HG02943 (cell line): Measurements from ENCODE around the gene TM9SF4.

Experiments
- ATAC-seq: cut with Tn5 transposase; IDR thresholded peaks from one replicate; pipeline ENCODE4 v1.9.1; 2021; ENCODE audit warnings: mild to moderate bottlenecking, low read depth, moderate library complexity; ENCODE audit not compliant: unreplicated experiment

Gene TM9SF4

GRCh38 chr20:32205110-32205842 is 95.8 kb downstream of the TM9SF4 start:
- no peak for ATAC-seq

- no peak for ATAC-seq
These were observed 96.6 kb downstream of the TM9SF4 start for GRCh38 chr20:32205843-32206759.

GRCh38 chr20:32206760-32207625 is 97.5 kb downstream of the TM9SF4 start:
- peak; percentile 11 for ATAC-seq

GRCh38 chr20:32207626-32208498 is 98.3 kb downstream of the TM9SF4 start, which contains the start of the genes PLAGL2 and POFUT1:
PLAGL2 (minus strand) TSS chr20:32207743; CDS start chr20:32202178, 5,565 bp downstream.
POFUT1 (plus strand) TSS chr20:32207880; CDS start chr20:32207942, 62 bp downstream.
- peak; percentile 78 for ATAC-seq

GRCh38 chr20:32208499-32209154 is 99.1 kb downstream of the TM9SF4 start:
- no peak for ATAC-seq

- no peak for ATAC-seq
These were observed 100.5 kb downstream of the TM9SF4 start for GRCh38 chr20:32209850-32210605.

- ATAC-seq: no peak
These were observed 104.4 kb downstream of the TM9SF4 start for GRCh38 chr20:32213870-32214269.

GRCh38 chr20:32215147-32215546 is 105.6 kb downstream of the TM9SF4 start:
- ATAC-seq: no peak

- ATAC-seq: no peak
These were observed 106.2 kb downstream of the TM9SF4 start for GRCh38 chr20:32215729-32216128.

- no peak for ATAC-seq
These were observed 106.9 kb downstream of the TM9SF4 start for GRCh38 chr20:32216179-32217142.
